ENCODE results near the gene GRIN1. TPM values are rescaled to one million over a fixed set of nuclear protein-coding genes. Genes with fewer than 3 reads are reported as not detected.

Gene GRIN1
- total and polyA plus RNA-seq, 2 of the 8 experiments (the other 6 are each of a cell fraction or from before 2014, with no cell fraction given): 0.48 to 2.1 TPM

- TF ChIP-seq TCF12 (IDR thresholded peaks at IDR 0.05; ENCODE audit: low read depth, low read length): no peak
- no peak for TF ChIP-seq NANOG (IDR thresholded peaks at IDR 0.05; ENCODE audit: insufficient read depth, low read depth, low read length, poor library complexity, severe bottlenecking)
- no peak for TF ChIP-seq FOSL1 (IDR thresholded peaks at IDR 0.05; ENCODE audit: insufficient read depth, low read depth, low read length)
- no peak for TF ChIP-seq RNF2 (IDR thresholded peaks at IDR 0.05; ENCODE audit: borderline replicate concordance, low read depth, low read length, missing control alignments, poor library complexity, severe bottlenecking)
Observed at GRCh38 chr9:137169896-137170358, 31.0 kb downstream of the GRIN1 start, which contains the start of gene LRRC26 (continued).

Data from H1 (cell line).